NCI-H1930 (cell line): Measurements from ENCODE around the gene GSG1L2.

ENCODE experiments used
- DNase-seq, 2 experiments: peaks; one replicate each; lab custom pipeline; 2025; lab: John Stamatoyannopoulos, UW

Gene GSG1L2

DNA sequence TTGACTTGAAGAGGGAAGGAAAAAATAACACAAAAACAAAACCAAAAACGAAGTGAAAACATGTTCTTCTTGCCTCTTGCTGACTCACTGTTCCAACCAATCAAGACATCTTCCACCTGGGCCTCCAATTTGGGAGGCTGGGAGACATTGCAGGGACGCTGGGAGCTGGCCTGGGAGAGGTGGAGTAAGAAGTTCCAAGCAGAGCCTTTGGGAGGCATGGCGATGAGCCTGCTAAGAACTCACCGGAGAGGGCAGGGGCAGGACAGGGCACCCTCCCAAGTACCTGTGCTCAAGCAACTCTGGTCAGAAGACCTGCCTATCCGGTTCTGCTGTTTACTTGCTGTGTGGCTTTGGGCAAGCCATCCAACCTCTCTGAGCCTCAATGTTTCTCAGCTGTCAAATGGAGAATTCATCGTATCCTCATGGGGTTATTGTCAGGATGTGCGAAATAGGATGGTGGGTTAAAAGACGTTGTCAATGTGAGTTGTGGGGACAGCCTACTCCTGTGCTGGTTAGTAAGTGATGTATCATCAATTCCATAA lies 3.0 kb upstream of the GSG1L2 start:
- DNase-seq, result no peak

DNA sequence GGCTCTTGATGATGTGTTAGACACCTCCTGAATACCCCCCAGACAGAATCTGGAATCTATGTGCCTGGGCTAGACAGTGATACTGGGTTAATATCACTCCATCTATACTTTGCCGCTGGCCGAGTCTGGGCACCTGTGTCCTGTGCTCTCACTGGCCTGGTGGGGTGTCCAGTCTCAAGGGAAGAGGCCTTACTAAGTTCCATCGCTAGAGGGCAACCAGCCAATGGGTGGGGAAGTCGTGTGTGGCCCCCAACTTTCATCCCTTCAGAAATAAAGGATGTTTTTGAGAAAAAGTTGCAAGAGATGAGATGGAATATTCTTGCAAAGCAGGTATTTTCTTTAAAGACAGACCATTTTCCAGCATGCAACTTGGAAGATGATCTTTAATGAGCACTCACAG lies 2.2 kb upstream of the GSG1L2 start:
- no peak for DNase-seq

DNA sequence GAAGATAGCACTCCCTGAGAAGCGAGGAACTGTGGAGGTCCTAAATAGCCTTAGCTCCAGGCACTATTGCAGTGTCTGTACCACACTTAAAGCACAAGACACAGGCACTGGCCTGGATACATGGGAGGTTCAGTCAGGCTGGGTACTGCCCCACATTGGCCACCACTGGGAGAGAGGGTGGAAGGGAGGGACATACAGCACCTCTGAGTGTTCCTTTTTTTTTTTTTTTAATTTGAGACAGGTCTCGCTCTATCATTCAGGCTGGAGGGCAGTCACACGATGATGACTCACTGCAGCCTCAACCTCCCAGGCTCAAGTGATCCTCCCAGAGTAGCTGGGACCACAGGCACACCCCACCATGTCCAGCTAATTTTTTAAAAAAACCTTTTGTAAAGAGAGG lies 1.4 kb downstream of the GSG1L2 start:
- no peak for DNase-seq

- DNase-seq, result no peak
Measured at GRCh38 chr17:9818760-9819159, 3.1 kb downstream of the GSG1L2 start.

GRCh38 chr17:9817086-9817485 lies 4.8 kb downstream of the GSG1L2 start:
- DNase-seq, result peak in 1 of 2 experiments; percentile 23

DNA sequence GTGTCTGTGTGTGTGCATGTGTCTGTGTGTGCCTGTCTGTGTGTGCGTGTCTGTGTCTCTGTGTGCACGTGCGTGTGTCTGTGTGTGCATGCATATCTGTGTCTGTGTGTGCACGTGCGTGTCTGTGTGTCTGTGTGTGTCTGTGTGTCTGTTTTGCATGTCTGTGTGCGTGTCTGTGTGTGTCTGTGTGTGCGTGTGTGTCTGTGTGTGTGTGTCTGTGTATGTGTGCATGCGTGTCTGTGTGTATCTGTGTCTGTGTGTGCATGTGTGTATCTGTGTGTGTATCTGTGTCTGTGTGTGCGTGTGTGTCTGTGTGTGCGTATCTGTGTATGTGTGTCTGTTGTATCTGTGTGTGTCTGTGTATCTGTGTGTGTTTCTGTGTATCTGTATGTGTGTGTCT lies 5.4 kb downstream of the GSG1L2 start:
- DNase-seq, result no peak

GRCh38 chr17:9814337-9814945 lies 7.4 kb downstream of the GSG1L2 start:
- no peak for DNase-seq

DNA sequence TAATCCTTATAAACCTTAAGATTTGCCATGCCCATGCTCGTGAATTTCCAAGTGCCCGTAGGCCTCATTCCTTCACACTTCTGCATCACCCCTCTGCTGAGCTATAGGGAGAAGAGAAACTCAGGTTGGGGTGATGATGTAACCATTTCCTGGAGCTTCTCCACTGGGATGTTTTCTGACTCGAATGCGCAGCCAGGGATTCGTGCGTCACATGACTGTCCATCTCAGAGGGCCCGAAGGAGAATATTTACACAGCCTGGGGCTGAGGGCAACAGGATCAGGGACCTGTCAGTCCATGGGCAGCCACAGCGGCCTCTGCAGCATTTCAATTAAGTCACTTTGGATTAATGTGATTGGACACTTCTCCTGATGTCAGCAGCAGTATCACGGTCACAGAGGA lies 8.7 kb downstream of the GSG1L2 start:
- no peak for DNase-seq

DNA sequence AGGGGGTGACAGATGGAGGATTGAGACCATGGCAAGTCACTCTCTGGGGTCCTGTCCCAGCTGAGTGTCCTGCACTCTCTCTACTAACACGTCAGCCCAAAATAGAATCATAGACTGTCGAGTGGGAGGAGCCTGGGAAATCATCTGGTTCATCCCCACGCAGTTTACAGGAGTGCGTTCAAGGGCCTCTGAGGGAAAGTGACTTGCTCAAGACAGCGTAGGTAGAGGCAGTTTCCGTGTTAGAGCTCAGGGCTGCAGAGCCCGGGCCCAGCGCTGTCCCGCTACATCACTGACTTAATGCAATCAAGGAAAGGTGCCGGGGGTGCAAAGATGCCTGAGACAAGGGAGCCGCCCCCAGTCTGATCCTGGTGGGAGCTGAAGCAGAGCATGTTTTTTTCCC lies 10.3 kb downstream of the GSG1L2 start:
- DNase-seq, result no peak

DNA sequence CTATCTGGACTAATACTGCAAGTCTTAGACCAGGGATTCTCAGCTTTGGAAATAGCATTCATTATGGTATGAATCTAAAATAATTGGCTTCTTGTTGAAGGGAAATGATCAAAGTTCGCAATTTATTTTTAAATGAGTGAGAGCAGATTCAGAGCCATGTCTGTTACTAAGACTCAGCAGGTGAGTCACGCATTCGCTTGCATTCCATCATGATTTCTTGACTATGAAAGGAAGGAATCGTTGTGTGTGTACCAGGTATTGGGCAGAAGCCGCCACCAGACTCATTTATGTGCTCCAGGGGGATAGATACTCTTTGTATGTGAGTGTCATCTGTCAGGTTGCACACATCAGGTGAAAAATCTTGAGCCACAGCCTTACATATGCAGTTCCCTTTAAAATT lies 10.8 kb downstream of the GSG1L2 start:
- DNase-seq, result no peak

DNA sequence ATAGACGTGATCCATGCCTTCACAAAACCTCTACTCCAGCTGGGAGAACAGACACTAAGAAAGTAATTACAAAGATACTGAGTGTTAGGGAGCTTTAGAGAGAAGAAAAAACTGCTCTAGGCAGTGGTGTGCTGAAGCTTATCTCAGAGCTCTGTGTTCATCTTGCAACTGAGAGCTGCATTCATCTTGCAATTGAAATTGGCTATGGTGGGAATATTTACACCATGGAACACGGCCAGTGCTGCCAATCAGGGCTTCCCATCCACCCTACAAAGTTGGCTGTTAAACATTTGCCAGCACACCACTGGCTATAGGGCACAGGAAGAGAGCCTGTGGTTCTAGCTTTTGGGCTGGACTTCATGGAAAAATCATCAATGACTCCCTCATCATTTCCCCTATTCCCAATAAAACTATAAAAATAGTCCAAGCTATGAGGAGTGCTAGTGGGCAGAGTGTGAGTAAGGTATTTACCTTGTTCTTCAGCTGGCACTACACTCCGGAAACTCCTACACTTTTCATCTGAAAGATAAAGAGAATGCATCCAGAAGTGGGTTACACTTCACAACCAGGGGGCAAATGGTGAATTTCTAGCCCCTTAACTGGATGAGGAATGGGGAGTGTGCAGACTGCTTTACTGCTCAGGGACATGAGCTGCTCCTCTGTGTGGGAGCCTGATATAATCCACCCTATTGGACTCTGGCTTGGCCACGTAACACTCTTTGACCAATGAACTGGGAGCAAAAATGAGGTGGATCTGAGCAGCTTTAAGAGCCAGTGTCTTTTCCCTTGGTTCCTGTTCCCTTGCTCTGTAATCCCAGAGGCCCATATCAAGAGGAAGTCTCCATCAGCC lies 11.6 kb downstream of the GSG1L2 start:
- no peak for DNase-seq

- DNase-seq, result no peak
Measured at GRCh38 chr17:9809409-9809808, 12.5 kb downstream of the GSG1L2 start.

GRCh38 chr17:9806699-9807098 lies 15.2 kb downstream of the GSG1L2 start:
- DNase-seq, result no peak

- no peak for DNase-seq
Measured at GRCh38 chr17:9805769-9806168, 16.1 kb downstream of the GSG1L2 start.

GRCh38 chr17:9802697-9803096 lies 19.2 kb downstream of the GSG1L2 start:
- DNase-seq, result no peak

DNA sequence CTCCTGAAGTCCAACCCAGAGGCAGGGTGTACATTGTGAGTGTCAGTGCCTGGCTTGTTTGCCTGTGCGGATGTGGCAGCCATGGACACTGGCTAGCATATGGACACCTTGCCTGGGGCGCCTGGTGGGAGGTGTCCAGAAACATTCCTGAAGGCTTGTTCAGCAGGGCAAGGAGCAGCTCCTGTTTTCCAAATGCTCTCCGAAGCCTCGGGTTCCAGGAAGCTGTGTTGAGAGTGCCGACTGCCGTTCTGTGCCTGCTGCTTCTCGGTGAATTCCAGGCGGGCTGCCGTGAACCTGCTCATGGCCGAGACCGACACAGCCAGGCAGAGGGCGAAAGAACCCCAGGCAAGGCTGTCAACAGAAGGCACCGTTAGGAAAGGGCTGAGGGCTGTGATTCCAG lies 19.6 kb downstream of the GSG1L2 start:
- no peak for DNase-seq

GRCh38 chr17:9801505-9801904 lies 20.4 kb downstream of the GSG1L2 start:
- DNase-seq, result no peak

- DNase-seq, result no peak
Measured at GRCh38 chr17:9798724-9799123, 23.2 kb downstream of the GSG1L2 start.

GRCh38 chr17:9798008-9798407 lies 23.9 kb downstream of the GSG1L2 start:
- no peak for DNase-seq

DNA sequence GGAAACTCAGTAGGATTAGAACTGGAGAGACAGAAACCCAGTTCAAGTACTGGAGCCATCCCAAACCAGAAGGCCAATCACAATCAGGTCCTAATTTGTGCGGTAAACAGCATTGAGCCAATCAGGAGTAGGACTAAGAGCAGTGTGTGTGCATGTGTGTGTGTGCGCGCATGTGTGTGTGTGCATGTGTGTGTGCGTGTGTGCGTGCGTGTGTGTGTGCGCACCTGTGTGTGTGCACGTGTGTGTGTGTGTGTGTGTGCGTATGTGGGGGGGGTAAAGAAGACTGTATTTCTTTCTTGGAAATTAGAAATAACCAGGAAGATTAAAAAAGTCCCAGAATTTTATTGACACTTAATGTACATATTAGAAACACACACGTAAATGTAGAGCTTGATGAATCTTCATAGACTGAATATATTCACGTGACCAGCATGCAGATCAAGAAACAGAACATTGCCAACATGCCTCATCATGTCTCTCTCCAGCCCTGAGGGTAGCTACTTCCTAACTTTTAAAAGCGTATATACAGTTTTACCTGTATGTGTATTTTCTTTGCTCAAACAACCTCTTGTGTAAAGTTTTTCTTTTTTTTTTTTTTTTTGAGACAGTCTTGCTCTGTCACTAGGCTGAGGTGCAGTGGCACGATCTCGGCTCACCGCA lies 29.6 kb downstream of the GSG1L2 start:
- no peak for DNase-seq

DNA sequence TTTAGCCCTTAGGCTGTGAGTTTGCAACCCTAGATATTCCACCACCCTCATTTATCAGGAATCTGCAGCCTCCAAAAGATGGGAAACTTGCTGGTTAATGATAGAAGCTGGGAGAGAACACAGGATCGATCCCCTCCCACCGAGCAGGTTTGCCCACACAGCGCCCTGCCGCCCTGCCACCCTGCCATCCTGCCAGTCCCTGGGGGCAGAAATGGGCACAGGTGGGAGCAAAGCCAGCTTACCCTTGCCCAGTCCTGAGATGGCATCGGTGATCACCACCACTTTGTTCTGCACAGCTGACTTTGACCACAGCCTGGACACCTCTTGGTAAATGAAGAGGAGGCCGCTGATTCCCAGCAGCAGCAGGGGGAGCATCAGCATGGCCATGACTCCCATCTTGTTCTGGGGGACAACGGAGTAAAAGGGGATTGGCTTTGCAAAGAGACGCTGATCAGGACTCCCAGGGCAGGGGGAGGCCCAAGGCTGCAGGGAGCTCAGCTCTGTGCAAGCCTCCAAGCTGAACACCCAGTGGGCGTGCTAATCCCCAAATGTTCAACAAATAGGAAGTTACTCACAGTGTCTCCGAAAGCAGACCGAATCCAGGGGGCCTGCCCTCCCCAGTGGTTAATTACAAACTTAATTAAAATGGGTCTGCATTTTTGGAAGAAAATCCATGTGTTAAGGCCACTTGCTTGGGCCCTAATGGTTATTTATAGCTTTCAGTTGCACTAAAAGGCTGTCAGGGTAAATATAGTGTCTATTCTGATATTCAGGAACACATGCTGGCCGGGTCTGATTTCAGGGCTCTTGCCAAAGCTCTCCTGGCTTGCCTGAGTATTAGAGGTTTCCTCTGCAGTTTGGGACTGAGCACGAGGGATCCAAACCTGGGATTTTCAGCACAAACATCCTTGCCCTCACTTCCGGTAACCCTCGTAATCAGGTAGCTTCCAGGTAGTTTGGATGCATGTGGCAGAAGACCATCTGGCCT lies 30.7 kb downstream of the GSG1L2 start, which contains the start of gene DHRS7C:
TSS of gene DHRS7C (minus strand) at position 704 of the 988 bp plus-strand sequence. CDS start at position 396, 308 bp downstream.
- no peak for DNase-seq

- no peak for DNase-seq
Measured at GRCh38 chr17:9790316-9790715, 31.6 kb downstream of the GSG1L2 start.
